Measurements from ENCODE around the gene MXD1.

DNA sequence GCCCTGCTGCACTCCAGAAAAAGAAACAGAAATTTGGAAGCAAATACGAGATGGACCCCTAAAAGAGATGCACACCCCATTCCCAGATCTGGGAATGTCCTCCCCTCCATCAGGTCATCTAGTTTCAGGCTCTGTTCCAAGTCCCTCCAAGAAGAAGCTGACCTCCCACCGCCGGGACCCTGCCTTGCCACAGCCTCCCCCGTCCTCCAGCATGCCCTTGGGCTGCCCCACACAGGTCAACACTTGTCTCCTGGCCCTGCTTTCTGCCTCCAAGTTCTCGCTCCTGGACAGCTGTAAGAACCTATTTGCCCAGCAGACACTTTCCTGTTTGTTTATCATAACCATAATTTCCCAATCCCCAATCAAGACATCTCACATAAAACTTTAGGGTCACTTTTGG lies 44.5 kb downstream of the MXD1 start:
- TF ChIP-seq, protein P1, sequence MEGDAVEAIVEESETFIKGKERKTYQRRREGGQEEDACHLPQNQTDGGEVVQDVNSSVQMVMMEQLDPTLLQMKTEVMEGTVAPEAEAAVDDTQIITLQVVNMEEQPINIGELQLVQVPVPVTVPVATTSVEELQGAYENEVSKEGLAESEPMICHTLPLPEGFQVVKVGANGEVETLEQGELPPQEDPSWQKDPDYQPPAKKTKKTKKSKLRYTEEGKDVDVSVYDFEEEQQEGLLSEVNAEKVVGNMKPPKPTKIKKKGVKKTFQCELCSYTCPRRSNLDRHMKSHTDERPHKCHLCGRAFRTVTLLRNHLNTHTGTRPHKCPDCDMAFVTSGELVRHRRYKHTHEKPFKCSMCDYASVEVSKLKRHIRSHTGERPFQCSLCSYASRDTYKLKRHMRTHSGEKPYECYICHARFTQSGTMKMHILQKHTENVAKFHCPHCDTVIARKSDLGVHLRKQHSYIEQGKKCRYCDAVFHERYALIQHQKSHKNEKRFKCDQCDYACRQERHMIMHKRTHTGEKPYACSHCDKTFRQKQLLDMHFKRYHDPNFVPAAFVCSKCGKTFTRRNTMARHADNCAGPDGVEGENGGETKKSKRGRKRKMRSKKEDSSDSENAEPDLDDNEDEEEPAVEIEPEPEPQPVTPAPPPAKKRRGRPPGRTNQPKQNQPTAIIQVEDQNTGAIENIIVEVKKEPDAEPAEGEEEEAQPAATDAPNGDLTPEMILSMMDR (IDR thresholded peaks at IDR 0.05; ENCODE audit: low read depth, low read length, missing input control): no peak
- TF ChIP-seq REST (IDR thresholded peaks at IDR 0.05) (no peak), RAD21 (IDR thresholded peaks at IDR 0.05) (no peak), RXRA (IDR thresholded peaks at IDR 0.05) (no peak), FOXA2 (IDR thresholded peaks at IDR 0.05) (no peak), NR2F2 (IDR thresholded peaks at IDR 0.05) (no peak), GABPA (IDR thresholded peaks at IDR 0.05 in 1 of 2, conservative IDR thresholded peaks at IDR 0.05 in 1 of 2) (no peak), TAF1 (conservative IDR thresholded peaks at IDR 0.05) (no peak), JUND (IDR thresholded peaks at IDR 0.05) (no peak), SP1 (IDR thresholded peaks at IDR 0.05) (no peak), YY1 (IDR thresholded peaks at IDR 0.05) (no peak)
- TF ChIP-seq, protein P2, sequence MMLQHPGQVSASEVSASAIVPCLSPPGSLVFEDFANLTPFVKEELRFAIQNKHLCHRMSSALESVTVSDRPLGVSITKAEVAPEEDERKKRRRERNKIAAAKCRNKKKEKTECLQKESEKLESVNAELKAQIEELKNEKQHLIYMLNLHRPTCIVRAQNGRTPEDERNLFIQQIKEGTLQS (IDR thresholded peaks at IDR 0.05): no peak
- TF ChIP-seq, protein P3, sequence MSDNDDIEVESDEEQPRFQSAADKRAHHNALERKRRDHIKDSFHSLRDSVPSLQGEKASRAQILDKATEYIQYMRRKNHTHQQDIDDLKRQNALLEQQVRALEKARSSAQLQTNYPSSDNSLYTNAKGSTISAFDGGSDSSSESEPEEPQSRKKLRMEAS (IDR thresholded peaks at IDR 0.05): no peak

All from liver (tissue), 3 donors.